ENCODE data around the gene PRR9. TPM values are rescaled to one million over a fixed set of nuclear protein-coding genes. Genes with fewer than 3 reads are reported as not detected.
A peak's percentile ranks its signal among the peaks of the same experiment; 100 is the strongest.
"Not testable (repeated sequence)": the region's sequence is repeated elsewhere in the genome, so short reads cannot be mapped to it uniquely, and the experiment has no call there.

Gene PRR9
- total RNA-seq, 1 experiment from 2014 or later, result not detected

DNA sequence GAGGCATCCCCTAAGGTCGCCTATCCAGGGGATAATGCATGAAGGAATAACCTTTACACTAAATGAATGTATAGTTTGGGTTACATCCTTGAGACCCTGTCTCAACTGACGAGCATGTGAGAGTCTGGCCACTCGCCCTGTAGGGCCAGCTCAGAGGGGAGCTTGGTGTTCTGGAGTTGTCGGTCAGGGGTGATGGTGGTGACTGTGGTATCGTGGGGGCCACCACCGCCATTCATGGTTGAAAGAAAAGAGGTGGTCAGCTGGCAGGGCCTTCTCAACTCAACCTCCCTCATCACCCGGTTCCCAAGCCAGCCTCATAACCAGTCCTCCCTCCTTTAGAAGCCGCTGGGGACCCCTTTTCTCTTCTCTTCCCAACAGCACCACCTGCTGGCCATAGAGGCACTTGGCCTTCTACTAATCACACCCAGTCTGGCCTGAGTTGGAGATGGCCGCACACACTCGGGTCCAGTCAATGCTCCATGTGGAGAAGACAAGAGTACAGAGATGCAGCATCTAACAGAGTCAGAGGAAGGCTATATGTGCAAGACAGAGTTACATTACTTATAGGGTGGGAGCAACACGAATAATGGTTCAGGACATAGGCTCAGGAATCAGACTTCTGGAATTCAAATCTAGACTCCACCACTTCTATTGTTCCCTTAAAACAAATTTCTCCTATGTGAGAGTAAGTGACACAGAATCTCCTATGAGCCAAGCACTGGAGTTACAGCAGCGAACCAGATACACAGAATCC lies 11.9 kb downstream of the PRR9 start:
- POLR2A ChIA-PET; H3K27ac Mint-ChIP-seq; H3K27me3 Mint-ChIP-seq (ENCODE audit: low read depth); H3K9me3 Mint-ChIP-seq; H3K36me3 Mint-ChIP-seq; H3K4me3 Mint-ChIP-seq; H3K4me1 Mint-ChIP-seq: not testable (repeated sequence)
- DNase-seq (ENCODE audit: low spot score) (peak; percentile 79), ATAC-seq (peak; percentile 98)
- TF ChIP-seq, protein P1, sequence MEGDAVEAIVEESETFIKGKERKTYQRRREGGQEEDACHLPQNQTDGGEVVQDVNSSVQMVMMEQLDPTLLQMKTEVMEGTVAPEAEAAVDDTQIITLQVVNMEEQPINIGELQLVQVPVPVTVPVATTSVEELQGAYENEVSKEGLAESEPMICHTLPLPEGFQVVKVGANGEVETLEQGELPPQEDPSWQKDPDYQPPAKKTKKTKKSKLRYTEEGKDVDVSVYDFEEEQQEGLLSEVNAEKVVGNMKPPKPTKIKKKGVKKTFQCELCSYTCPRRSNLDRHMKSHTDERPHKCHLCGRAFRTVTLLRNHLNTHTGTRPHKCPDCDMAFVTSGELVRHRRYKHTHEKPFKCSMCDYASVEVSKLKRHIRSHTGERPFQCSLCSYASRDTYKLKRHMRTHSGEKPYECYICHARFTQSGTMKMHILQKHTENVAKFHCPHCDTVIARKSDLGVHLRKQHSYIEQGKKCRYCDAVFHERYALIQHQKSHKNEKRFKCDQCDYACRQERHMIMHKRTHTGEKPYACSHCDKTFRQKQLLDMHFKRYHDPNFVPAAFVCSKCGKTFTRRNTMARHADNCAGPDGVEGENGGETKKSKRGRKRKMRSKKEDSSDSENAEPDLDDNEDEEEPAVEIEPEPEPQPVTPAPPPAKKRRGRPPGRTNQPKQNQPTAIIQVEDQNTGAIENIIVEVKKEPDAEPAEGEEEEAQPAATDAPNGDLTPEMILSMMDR (IDR thresholded peaks at IDR 0.05), result peak; percentile 52; the same call in 1 of the 2 replicates
- CTCF ChIA-PET, result interaction anchor here (0.6 to 4.1 kb wide), 10 partner anchors 17 to 358 kb away, joined by 3 to 23 read pairs (median 5); partner anchors contain the start of gene SMCP

DNA sequence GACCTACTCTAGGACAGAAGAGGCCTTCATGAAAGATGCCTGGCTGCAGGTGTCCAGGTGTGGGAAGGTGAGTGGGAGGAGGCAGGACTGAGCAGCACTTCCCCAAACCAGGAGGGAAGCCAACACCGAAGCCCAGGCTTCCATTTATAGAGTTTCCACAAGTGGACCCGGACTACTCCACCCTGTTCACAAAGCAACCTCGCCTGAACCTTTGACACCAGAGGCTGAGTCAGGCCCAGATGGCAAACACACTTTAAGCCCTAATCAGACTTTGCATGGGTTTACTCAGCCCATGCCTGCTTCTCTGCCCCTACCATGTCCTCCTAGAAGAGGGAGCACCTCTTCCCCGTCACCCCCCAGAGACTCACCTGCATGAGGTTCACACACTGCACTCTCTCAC lies 14.0 kb downstream of the PRR9 start:
- Mint-ChIP-seq H3K4me3 (no peak overlapping the region), H3K4me1 (no peaks in the 10 kb centered on the region), H3K27ac (no peak overlapping the region), H3K9me3 (no peaks in the 10 kb centered on the region), H3K27me3 (ENCODE audit: low read depth) (peaks cover 3% of the 10 kb centered on the region; the same call in 1 of the 2 replicates), H3K36me3 (no peaks in the 10 kb centered on the region)
- TF ChIP-seq, protein P2, sequence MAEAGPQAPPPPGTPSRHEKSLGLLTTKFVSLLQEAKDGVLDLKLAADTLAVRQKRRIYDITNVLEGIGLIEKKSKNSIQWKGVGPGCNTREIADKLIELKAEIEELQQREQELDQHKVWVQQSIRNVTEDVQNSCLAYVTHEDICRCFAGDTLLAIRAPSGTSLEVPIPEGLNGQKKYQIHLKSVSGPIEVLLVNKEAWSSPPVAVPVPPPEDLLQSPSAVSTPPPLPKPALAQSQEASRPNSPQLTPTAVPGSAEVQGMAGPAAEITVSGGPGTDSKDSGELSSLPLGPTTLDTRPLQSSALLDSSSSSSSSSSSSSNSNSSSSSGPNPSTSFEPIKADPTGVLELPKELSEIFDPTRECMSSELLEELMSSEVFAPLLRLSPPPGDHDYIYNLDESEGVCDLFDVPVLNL (CRISPR knock-in tag; IDR thresholded peaks at IDR 0.05; ENCODE audit: borderline replicate concordance, low read depth), result no peak
- no peak for TF ChIP-seq SOX15 (CRISPR knock-in tag; IDR thresholded peaks at IDR 0.05)
- no peak for TF ChIP-seq NFATC4 (CRISPR knock-in tag; IDR thresholded peaks at IDR 0.05)
- no peak for TF ChIP-seq ELF4 (CRISPR knock-in tag; IDR thresholded peaks at IDR 0.05; ENCODE audit: low read depth)
- TF ChIP-seq, protein P3, sequence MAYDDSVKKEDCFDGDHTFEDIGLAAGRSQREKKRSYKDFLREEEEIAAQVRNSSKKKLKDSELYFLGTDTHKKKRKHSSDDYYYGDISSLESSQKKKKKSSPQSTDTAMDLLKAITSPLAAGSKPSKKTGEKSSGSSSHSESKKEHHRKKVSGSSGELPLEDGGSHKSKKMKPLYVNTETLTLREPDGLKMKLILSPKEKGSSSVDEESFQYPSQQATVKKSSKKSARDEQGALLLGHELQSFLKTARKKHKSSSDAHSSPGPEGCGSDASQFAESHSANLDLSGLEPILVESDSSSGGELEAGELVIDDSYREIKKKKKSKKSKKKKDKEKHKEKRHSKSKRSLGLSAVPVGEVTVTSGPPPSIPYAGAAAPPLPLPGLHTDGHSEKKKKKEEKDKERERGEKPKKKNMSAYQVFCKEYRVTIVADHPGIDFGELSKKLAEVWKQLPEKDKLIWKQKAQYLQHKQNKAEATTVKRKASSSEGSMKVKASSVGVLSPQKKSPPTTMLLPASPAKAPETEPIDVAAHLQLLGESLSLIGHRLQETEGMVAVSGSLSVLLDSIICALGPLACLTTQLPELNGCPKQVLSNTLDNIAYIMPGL (CRISPR knock-in tag; IDR thresholded peaks at IDR 0.05), result no peak
- TF ChIP-seq, protein P4, sequence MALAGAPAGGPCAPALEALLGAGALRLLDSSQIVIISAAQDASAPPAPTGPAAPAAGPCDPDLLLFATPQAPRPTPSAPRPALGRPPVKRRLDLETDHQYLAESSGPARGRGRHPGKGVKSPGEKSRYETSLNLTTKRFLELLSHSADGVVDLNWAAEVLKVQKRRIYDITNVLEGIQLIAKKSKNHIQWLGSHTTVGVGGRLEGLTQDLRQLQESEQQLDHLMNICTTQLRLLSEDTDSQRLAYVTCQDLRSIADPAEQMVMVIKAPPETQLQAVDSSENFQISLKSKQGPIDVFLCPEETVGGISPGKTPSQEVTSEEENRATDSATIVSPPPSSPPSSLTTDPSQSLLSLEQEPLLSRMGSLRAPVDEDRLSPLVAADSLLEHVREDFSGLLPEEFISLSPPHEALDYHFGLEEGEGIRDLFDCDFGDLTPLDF (CRISPR knock-in tag; IDR thresholded peaks at IDR 0.05), result no peak
- TF ChIP-seq ZNF317 (CRISPR knock-in tag; IDR thresholded peaks at IDR 0.05; ENCODE audit: borderline replicate concordance, low read depth), result no peak
- no peak for TF ChIP-seq JUN (CRISPR knock-in tag; IDR thresholded peaks at IDR 0.05)
- ChIA-PET POLR2A (no interaction called here), CTCF (interaction anchor here (1.7 kb wide), 1 partner anchor 39 kb away, joined by 4 read pairs; no protein-coding TSS in a partner anchor)
- DNase-seq (ENCODE audit: low spot score), result no peak
- no peak for ATAC-seq

DNA sequence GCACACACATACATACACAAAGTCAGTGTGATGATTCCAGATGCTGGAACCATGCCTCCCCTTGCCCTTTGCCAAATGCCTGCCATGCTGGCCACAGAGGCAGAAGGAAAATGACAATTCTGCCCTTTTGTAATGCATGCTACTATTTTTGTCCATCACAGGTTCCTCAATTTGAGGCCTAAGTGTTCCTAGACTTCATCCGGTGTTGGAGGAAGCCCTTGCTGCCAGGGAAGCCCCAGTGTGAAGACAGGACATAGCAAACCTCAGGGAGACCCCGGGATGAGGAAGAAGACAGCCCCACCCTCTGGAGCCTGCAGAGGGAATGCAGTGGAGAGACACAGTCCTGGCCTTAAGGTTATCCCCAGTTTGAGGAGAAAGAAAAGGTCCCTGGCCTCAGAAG lies 14.4 kb downstream of the PRR9 start:
- Mint-ChIP-seq H3K4me1 (no peaks in the 10 kb centered on the region), H3K4me3 (no peak overlapping the region), H3K27ac (no peak overlapping the region), H3K9me3 (no peaks in the 10 kb centered on the region), H3K27me3 (ENCODE audit: low read depth) (peaks cover 3% of the 10 kb centered on the region; the same call in 1 of the 2 replicates), H3K36me3 (no peaks in the 10 kb centered on the region)
- POLR2A ChIA-PET, result no interaction called here
- TF ChIP-seq, protein P1 (IDR thresholded peaks at IDR 0.05), result no peak
- TF ChIP-seq, protein P5, sequence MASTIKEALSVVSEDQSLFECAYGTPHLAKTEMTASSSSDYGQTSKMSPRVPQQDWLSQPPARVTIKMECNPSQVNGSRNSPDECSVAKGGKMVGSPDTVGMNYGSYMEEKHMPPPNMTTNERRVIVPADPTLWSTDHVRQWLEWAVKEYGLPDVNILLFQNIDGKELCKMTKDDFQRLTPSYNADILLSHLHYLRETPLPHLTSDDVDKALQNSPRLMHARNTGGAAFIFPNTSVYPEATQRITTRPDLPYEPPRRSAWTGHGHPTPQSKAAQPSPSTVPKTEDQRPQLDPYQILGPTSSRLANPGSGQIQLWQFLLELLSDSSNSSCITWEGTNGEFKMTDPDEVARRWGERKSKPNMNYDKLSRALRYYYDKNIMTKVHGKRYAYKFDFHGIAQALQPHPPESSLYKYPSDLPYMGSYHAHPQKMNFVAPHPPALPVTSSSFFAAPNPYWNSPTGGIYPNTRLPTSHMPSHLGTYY (CRISPR knock-in tag; IDR thresholded peaks at IDR 0.05), result no peak
- no peak for TF ChIP-seq TEAD1 (CRISPR knock-in tag; IDR thresholded peaks at IDR 0.05)
- no peak for TF ChIP-seq NR2C2 (CRISPR knock-in tag; IDR thresholded peaks at IDR 0.05)
- TF ChIP-seq, protein P6, sequence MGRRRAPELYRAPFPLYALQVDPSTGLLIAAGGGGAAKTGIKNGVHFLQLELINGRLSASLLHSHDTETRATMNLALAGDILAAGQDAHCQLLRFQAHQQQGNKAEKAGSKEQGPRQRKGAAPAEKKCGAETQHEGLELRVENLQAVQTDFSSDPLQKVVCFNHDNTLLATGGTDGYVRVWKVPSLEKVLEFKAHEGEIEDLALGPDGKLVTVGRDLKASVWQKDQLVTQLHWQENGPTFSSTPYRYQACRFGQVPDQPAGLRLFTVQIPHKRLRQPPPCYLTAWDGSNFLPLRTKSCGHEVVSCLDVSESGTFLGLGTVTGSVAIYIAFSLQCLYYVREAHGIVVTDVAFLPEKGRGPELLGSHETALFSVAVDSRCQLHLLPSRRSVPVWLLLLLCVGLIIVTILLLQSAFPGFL (CRISPR knock-in tag; IDR thresholded peaks at IDR 0.05; ENCODE audit: borderline replicate concordance), result no peak
- TF ChIP-seq ZNF121 (CRISPR knock-in tag; IDR thresholded peaks at IDR 0.05), result no peak
- TF ChIP-seq NFE2L1 (CRISPR knock-in tag; IDR thresholded peaks at IDR 0.05), result no peak
- TF ChIP-seq FOXJ3 (CRISPR knock-in tag; IDR thresholded peaks at IDR 0.05; ENCODE audit: borderline replicate concordance), result no peak
- no peak for TF ChIP-seq SMAD3 (CRISPR knock-in tag; IDR thresholded peaks at IDR 0.05; ENCODE audit: borderline replicate concordance)
- DNase-seq (ENCODE audit: low spot score) (no peak), ATAC-seq (no peak)
- CTCF ChIA-PET, result interaction anchor here (1.7 kb wide), 1 partner anchor 39 kb away, joined by 4 read pairs; no protein-coding TSS in a partner anchor

Data from WTC11 (cell line).